HPDE6-E6E7 (cell line): ENCODE data around the gene CDHR3.
"Not testable (repeated sequence)": the region's sequence is repeated elsewhere in the genome, so short reads cannot be mapped to it uniquely, and the experiment has no call there.

ENCODE experiments used
- DNase-seq: peaks from one replicate; pipeline ENCODE4 v3.0.0; 2011; ENCODE audit warnings: missing footprints; ENCODE audit errors: extremely low spot score

CDHR3 gene

GRCh38 chr7:105963038-105963667, at the start of gene CDHR3:
TSS of gene CDHR3 (plus strand) at chr7:105963264. CDS start at chr7:105963319, 55 bp downstream.
- DNase-seq = no peak

GRCh38 chr7:105913947-105914346, 49.1 kb upstream of the CDHR3 start:
- DNase-seq = no peak

- DNase-seq = no peak
These were observed 46.5 kb upstream of the CDHR3 start for GRCh38 chr7:105916603-105917002.

- no peak for DNase-seq
These were observed 45.4 kb upstream of the CDHR3 start for GRCh38 chr7:105917659-105918058.

- DNase-seq = no peak
These were observed 42.3 kb upstream of the CDHR3 start for GRCh38 chr7:105920766-105921165.

- no peak for DNase-seq
These were observed 38.1 kb upstream of the CDHR3 start for GRCh38 chr7:105924945-105925344.

- no peak for DNase-seq
These were observed 36.9 kb upstream of the CDHR3 start for GRCh38 chr7:105926131-105926530.

GRCh38 chr7:105931179-105931578, 31.9 kb upstream of the CDHR3 start:
- DNase-seq = no peak

- DNase-seq = no peak
These were observed 30.1 kb upstream of the CDHR3 start for GRCh38 chr7:105932835-105933477.

- DNase-seq = peak; percentile 21
These were observed 28.4 kb upstream of the CDHR3 start for GRCh38 chr7:105934572-105935185.

GRCh38 chr7:105935250-105935649, 27.8 kb upstream of the CDHR3 start:
- no peak for DNase-seq

GRCh38 chr7:105937411-105937810, 25.7 kb upstream of the CDHR3 start:
- DNase-seq = no peak

GRCh38 chr7:105940109-105940508, 23.0 kb upstream of the CDHR3 start:
- no peak for DNase-seq

GRCh38 chr7:105941596-105941995, 21.5 kb upstream of the CDHR3 start:
- no peak for DNase-seq

- no peak for DNase-seq
These were observed 19.6 kb upstream of the CDHR3 start for GRCh38 chr7:105943486-105943885.

- DNase-seq = no peak
These were observed 17.2 kb upstream of the CDHR3 start for GRCh38 chr7:105945848-105946247.

GRCh38 chr7:105951597-105951996, 11.5 kb upstream of the CDHR3 start:
- no peak for DNase-seq

GRCh38 chr7:105952917-105953595, 10.0 kb upstream of the CDHR3 start:
- no peak for DNase-seq

GRCh38 chr7:105954711-105955110, 8.4 kb upstream of the CDHR3 start:
- no peak for DNase-seq

- DNase-seq = not testable (repeated sequence)
These were observed 7.2 kb upstream of the CDHR3 start for GRCh38 chr7:105955651-105956466.

GRCh38 chr7:105958012-105958411, 5.1 kb upstream of the CDHR3 start:
- DNase-seq = no peak

GRCh38 chr7:105962353-105962752, 711 bp upstream of the CDHR3 start:
- no peak for DNase-seq
